Upper lobe of right lung (tissue), 1 donor: ENCODE data around the gene PARD3. TPM values are rescaled to one million over a fixed set of nuclear protein-coding genes. Genes with fewer than 3 reads are reported as not detected.

Source experiments
- ATAC-seq: fragments of 200-7000 bp; cut with Tn5 transposase; one replicate; pipeline ENCODE4 v1.9.1; 2020; ENCODE audit warnings: mild to moderate bottlenecking, moderate library complexity
- DNase-seq: peaks from one replicate; pipeline ENCODE4 v3.0.0-alpha.2; 2020
- H3K27ac ChIP-seq: fragments of 200-600 bp; one replicate; pipeline ENCODE4 v1.8.0; 2022
- H3K27me3 ChIP-seq: fragments of 200-600 bp; one replicate; pipeline ENCODE4 v1.8.0; 2022; ENCODE audit warnings: mild to moderate bottlenecking
- H3K36me3 ChIP-seq: fragments of 200-600 bp; one replicate; pipeline ENCODE4 v1.8.0; 2022
- H3K4me1 ChIP-seq: fragments of 200-600 bp; one replicate; pipeline ENCODE4 v1.8.0; 2022
- H3K4me3 ChIP-seq: fragments of 200-600 bp; one replicate; pipeline ENCODE4 v1.8.0; 2022; ENCODE audit warnings: mild to moderate bottlenecking
- H3K9me3 ChIP-seq: fragments of 200-600 bp; one replicate; pipeline ENCODE4 v1.8.0; 2022
- intact Hi-C: fragments of 100-400 bp; cut with DNase I; formaldehyde crosslinking; loops from one replicate; pipeline ENCODE4 v1.11.0; 2022
- total RNA-seq: library from RNA; stranded (reverse); fragmentation: NEBNext Ultra II Directional; extraction: Animal tissue kit (Norgen Biotek cat#: 25700); gene quantifications from one replicate; pipeline ENCODE4 v1.2.1, GENCODE V29; 2021
- TF ChIP-seq, protein P1 (sequence below): fragments of 200-600 bp; IDR thresholded peaks from one replicate; pipeline ENCODE4 v1.8.0; 2022; ENCODE audit warnings: antibody characterized with exemption
- donor health status: DM: no; HTN: yes; CAD: no; lungs with severe emphysema.

The PARD3 gene
- total RNA-seq, 1 donor from 2014 or later, result 38.5 TPM

DNA sequence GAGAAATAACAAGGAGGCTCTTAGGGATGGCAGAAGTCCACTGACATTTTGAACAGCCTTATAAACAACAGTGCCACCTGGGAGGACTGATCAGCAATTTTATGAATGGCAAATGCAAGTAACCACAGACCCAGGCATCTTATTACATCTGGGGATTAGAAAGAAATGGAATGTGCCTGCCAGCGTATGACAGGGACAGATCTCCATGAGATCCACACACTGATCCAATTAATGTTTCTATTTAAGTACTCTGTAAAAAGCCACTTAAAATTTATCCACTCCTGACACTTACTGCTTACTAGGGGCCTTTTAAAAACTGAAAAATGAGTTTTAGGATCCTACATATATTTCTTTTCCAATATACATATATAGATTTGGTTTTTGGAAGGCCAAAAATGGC lies 28.6 kb downstream of the PARD3 start:
- DNase-seq, result no peak
- ATAC-seq, result no peak
- peaks cover 31% of the 10 kb centered on the region for H3K4me1 ChIP-seq
- no peaks in the 10 kb centered on the region for H3K36me3 ChIP-seq
- TF ChIP-seq, protein P1, sequence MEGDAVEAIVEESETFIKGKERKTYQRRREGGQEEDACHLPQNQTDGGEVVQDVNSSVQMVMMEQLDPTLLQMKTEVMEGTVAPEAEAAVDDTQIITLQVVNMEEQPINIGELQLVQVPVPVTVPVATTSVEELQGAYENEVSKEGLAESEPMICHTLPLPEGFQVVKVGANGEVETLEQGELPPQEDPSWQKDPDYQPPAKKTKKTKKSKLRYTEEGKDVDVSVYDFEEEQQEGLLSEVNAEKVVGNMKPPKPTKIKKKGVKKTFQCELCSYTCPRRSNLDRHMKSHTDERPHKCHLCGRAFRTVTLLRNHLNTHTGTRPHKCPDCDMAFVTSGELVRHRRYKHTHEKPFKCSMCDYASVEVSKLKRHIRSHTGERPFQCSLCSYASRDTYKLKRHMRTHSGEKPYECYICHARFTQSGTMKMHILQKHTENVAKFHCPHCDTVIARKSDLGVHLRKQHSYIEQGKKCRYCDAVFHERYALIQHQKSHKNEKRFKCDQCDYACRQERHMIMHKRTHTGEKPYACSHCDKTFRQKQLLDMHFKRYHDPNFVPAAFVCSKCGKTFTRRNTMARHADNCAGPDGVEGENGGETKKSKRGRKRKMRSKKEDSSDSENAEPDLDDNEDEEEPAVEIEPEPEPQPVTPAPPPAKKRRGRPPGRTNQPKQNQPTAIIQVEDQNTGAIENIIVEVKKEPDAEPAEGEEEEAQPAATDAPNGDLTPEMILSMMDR, result no peak
- intact Hi-C loops, result no loop called here
- no peaks in the 10 kb centered on the region for H3K27me3 ChIP-seq
- H3K4me3 ChIP-seq, result no peak overlapping the region
- no peaks in the 10 kb centered on the region for H3K9me3 ChIP-seq
- H3K27ac ChIP-seq, result no peak overlapping the region

DNA sequence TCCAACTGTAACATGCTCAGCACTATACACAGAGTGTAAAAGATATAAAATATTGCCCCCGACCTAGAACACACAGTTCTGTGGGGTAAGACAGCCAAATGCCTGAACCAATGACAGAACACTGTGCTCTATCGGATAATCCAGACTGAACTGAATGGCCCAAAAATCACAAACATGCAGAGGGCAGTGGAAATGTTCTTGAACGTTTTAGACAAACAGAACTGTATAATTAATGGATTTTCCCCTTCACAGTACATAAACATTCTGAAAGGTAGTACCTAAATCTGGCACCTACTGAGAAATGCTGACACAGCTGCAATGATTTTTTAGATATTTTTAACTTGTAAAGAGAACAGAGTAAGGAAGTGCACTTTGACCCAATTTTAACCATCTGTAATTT lies 33.4 kb downstream of the PARD3 start:
- Histone ChIP-seq H3K36me3 (no peaks in the 10 kb centered on the region), H3K4me3 (no peak overlapping the region), H3K27me3 (no peaks in the 10 kb centered on the region), H3K9me3 (no peaks in the 10 kb centered on the region), H3K4me1 (peaks cover 26% of the 10 kb centered on the region), H3K27ac (no peak overlapping the region)
- DNase-seq (no peak), ATAC-seq (no peak)
- intact Hi-C loops, result no loop called here
- TF ChIP-seq, protein P1, result no peak

DNA sequence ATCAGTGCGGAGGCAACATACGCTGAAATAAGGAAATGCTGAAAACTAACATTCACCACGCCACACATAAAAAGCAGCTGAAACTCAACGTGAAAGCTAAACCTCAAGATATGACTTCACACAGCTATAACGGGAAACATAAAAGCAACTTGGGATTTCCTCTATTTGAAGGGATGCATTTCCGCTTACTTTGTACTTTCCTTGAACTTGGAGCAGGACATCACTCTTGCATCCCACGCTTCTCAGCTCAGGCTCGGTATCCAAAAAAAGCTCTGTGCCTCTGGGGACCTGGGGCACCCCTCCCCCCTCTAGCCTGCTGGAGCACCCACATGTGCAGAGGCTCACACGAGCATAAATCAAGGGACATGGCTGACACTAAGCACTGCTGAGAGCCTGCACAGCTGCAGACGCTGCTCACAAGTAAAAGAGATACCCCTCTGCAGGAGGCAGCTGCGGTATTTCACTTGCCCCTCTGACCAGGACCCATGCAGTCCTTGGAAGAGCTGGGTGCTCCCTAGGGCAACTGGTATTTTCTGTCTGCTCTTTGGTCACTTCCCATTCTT lies 34.2 kb downstream of the PARD3 start:
- TF ChIP-seq, protein P1, result no peak
- no peak overlapping the region for H3K27ac ChIP-seq
- no peak overlapping the region for H3K4me3 ChIP-seq
- intact Hi-C loops, result no loop called here
- no peaks in the 10 kb centered on the region for H3K36me3 ChIP-seq
- peak; percentile 50 for ATAC-seq
- DNase-seq, result no peak
- H3K9me3 ChIP-seq, result no peaks in the 10 kb centered on the region
- no peaks in the 10 kb centered on the region for H3K27me3 ChIP-seq
- peaks cover 20% of the 10 kb centered on the region for H3K4me1 ChIP-seq

DNA sequence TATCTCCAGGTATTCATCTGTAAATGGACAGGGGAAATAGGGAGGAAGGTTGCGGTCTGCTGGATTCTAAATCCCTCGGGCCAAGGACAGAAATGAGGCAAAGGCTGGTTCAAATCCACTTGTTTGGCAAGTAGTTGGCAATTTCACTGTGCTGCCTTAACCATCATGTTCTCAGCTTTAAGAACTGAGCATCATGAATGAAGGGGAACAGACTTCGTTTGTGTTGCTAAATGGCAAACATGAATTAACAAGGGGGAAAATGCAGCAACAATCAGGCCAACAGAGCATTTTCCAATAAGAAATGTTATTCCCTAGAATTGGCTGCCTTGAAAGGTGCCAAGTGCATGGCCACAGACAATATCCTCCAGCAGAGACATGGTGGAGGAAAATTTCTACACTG lies 36.9 kb downstream of the PARD3 start:
- ATAC-seq, result no peak
- H3K9me3 ChIP-seq, result no peaks in the 10 kb centered on the region
- no peak for DNase-seq
- no peak overlapping the region for H3K4me3 ChIP-seq
- no peak overlapping the region for H3K27ac ChIP-seq
- intact Hi-C loops, result no loop called here
- H3K4me1 ChIP-seq, result peaks cover 20% of the 10 kb centered on the region
- TF ChIP-seq, protein P1, result no peak
- H3K36me3 ChIP-seq, result no peaks in the 10 kb centered on the region
- H3K27me3 ChIP-seq, result no peaks in the 10 kb centered on the region

- TF ChIP-seq, protein P1, result no peak
- Histone ChIP-seq H3K27me3 (no peaks in the 10 kb centered on the region), H3K4me3 (no peak overlapping the region), H3K36me3 (no peaks in the 10 kb centered on the region), H3K4me1 (peaks cover 8% of the 10 kb centered on the region), H3K9me3 (no peaks in the 10 kb centered on the region), H3K27ac (no peak overlapping the region)
- intact Hi-C loops, result no loop called here
- no peak for ATAC-seq
- no peak for DNase-seq
Measured at GRCh38 chr10:34776090-34776690, 38.9 kb downstream of the PARD3 start.
